Measurements from ENCODE around the gene TTC29.
"Not testable (repeated sequence)": the region's sequence is repeated elsewhere in the genome, so short reads cannot be mapped to it uniquely, and the experiment has no call there.

GRCh38 chr4:146663968-146664311 is 281.7 kb downstream of the TTC29 start:
- TF ChIP-seq EZH2 (IDR thresholded peaks at IDR 0.05; ENCODE audit: borderline replicate concordance); CTCF (IDR thresholded peaks at IDR 0.05; ENCODE audit: poor library complexity): not testable (repeated sequence)

Measured in hepatocyte (in vitro differentiated cells).